H9 (cell line): Measurements from ENCODE around the gene REXO4. TPM values are rescaled to one million over a fixed set of nuclear protein-coding genes. Genes with fewer than 3 reads are reported as not detected.

Experiments used
- DNase-seq: peaks from one replicate; pipeline ENCODE4 v3.0.0-alpha.2; 2017
- H2AFZ ChIP-seq: one replicate; pipeline ENCODE4 v1.6.1; 2013; ENCODE audit warnings: mild to moderate bottlenecking, low read length, control low read depth, moderate library complexity
- H2AK5ac ChIP-seq: 2 replicates; pipeline ENCODE4 v1.6.1; 2013; ENCODE audit warnings: low read length, control low read depth, mixed read lengths; ENCODE audit not compliant: insufficient read length
- H2BK120ac ChIP-seq: one replicate; pipeline ENCODE4 v1.6.1; 2013; ENCODE audit warnings: low read depth, mild to moderate bottlenecking, low read length, control low read depth, inconsistent platforms; ENCODE audit not compliant: poor library complexity, severe bottlenecking
- H2BK12ac ChIP-seq: 2 replicates; pipeline ENCODE4 v1.6.1; 2013; ENCODE audit warnings: low read length, control low read depth, mixed read lengths, low read depth; ENCODE audit not compliant: insufficient read length
- H2BK15ac ChIP-seq: 2 replicates; pipeline ENCODE4 v1.6.1; 2013; ENCODE audit warnings: low read depth, low read length, control low read depth
- H2BK20ac ChIP-seq: one replicate; pipeline ENCODE4 v1.6.1; 2013; ENCODE audit warnings: low read depth, mild to moderate bottlenecking, low read length, control low read depth, inconsistent platforms; ENCODE audit not compliant: poor library complexity, severe bottlenecking
- H2BK5ac ChIP-seq: 2 replicates; pipeline ENCODE4 v1.6.1; 2013; ENCODE audit warnings: low read length, control low read depth, mixed read lengths; ENCODE audit not compliant: insufficient read length
- H3K14ac ChIP-seq: 2 replicates; pipeline ENCODE4 v1.6.1; 2013; ENCODE audit warnings: low read length, control low read depth; ENCODE audit not compliant: insufficient read depth
- H3K18ac ChIP-seq: 2 replicates; pipeline ENCODE4 v1.6.1; 2013; ENCODE audit warnings: low read depth, mild to moderate bottlenecking, mixed read lengths, low read length, control low read depth; ENCODE audit not compliant: insufficient read length
- H3K23ac ChIP-seq: 2 replicates; pipeline ENCODE4 v1.6.1; 2013; ENCODE audit warnings: low read length, control low read depth, mixed read lengths, low read depth; ENCODE audit not compliant: insufficient read length
- H3K23me2 ChIP-seq: 2 replicates; pipeline ENCODE4 v1.6.1; 2013; ENCODE audit warnings: low read depth, mild to moderate bottlenecking, mixed read lengths, low read length, control low read depth; ENCODE audit not compliant: insufficient read length, poor library complexity, severe bottlenecking
- H3K27ac ChIP-seq: 2 replicates; pipeline ENCODE4 v1.5.1; 2013; ENCODE audit warnings: low read length, control low read depth, mixed read lengths, low read depth; ENCODE audit not compliant: insufficient read length
- H3K27me3 ChIP-seq: 2 replicates; pipeline ENCODE4 v1.6.1; 2013; ENCODE audit warnings: low read length, control low read depth, inconsistent platforms; ENCODE audit not compliant: insufficient read depth
- H3K4ac ChIP-seq: 2 replicates; pipeline ENCODE4 v1.6.1; 2013; ENCODE audit warnings: low read depth, mild to moderate bottlenecking, control low read depth, inconsistent platforms, low read length, moderate library complexity
- H3K4me1 ChIP-seq: 2 replicates; pipeline ENCODE4 v1.6.1; 2013; ENCODE audit warnings: low read length, control low read depth, inconsistent platforms; ENCODE audit not compliant: insufficient read depth
- H3K4me2 ChIP-seq: 2 replicates; pipeline ENCODE4 v1.6.1; 2013; ENCODE audit warnings: low read length, control low read depth, mixed read lengths; ENCODE audit not compliant: insufficient read length, insufficient read depth
- H3K56ac ChIP-seq: 2 replicates; pipeline ENCODE4 v1.6.1; 2013; ENCODE audit warnings: low read depth, mild to moderate bottlenecking, mixed read lengths, low read length, control low read depth; ENCODE audit not compliant: insufficient read length
- H3K79me1 ChIP-seq: 2 replicates; pipeline ENCODE4 v1.6.1; 2013; ENCODE audit warnings: low read depth, mild to moderate bottlenecking, moderate library complexity, low read length, control low read depth, inconsistent platforms; ENCODE audit not compliant: insufficient read depth, poor library complexity, severe bottlenecking
- H3K79me2 ChIP-seq: 2 replicates; pipeline ENCODE4 v1.6.1; 2013; ENCODE audit warnings: low read length, control low read depth, inconsistent platforms; ENCODE audit not compliant: insufficient read depth
- H3K9ac ChIP-seq: 2 replicates; pipeline ENCODE4 v1.6.1; 2013; ENCODE audit warnings: low read length, control low read depth, mixed read lengths; ENCODE audit not compliant: insufficient read length; ENCODE audit errors: extremely low read depth
- H3K9me3 ChIP-seq: one replicate; pipeline ENCODE4 v1.6.1; 2013; ENCODE audit warnings: low read depth, low read length, inconsistent platforms; ENCODE audit not compliant: control insufficient read depth
- H3T11ph ChIP-seq: one replicate; pipeline ENCODE4 v1.6.1; 2013; ENCODE audit warnings: mild to moderate bottlenecking, low read length, control low read depth, inconsistent platforms
- H4K20me1 ChIP-seq: one replicate; pipeline ENCODE4 v1.6.1; 2013; ENCODE audit not compliant: control insufficient read depth, insufficient read length, insufficient read depth
- H4K5ac ChIP-seq: 2 replicates; pipeline ENCODE4 v1.6.1; 2013; ENCODE audit warnings: low read depth, mild to moderate bottlenecking, mixed read lengths, low read length, control low read depth; ENCODE audit not compliant: insufficient read length
- H4K8ac ChIP-seq: replicated peaks from 2 replicates; pipeline ENCODE4 v1.6.1; 2013; ENCODE audit warnings: low read length, control low read depth, mixed read lengths, low read depth; ENCODE audit not compliant: insufficient read length
- H4K91ac ChIP-seq: 2 replicates; pipeline ENCODE4 v1.6.1; 2013; ENCODE audit warnings: low read depth, mild to moderate bottlenecking, moderate library complexity, mixed read lengths, low read length, control low read depth; ENCODE audit not compliant: insufficient read length
- H3K27ac Mint-ChIP-seq, 3 experiments: 2 replicates in 2 of 3; 3 replicates in 1 of 3; pipeline ENCODE4 v1.8.0; 2020 to 2021; ENCODE audit warnings: mixed read lengths in 3 of 3, mild to moderate bottlenecking in 1 of 3, moderate library complexity in 1 of 3
- H3K27me3 Mint-ChIP-seq: 2 replicates; pipeline ENCODE4 v1.8.0; 2021; ENCODE audit warnings: low read depth, mild to moderate bottlenecking, moderate library complexity, mixed read lengths
- H3K36me3 Mint-ChIP-seq, 3 experiments: 2 replicates in 2 of 3; 3 replicates in 1 of 3; pipeline ENCODE4 v1.8.0; 2020 to 2021; ENCODE audit warnings: low read depth in 3 of 3, mixed read lengths in 3 of 3; ENCODE audit not compliant: insufficient read depth in 1 of 3
- H3K4me1 Mint-ChIP-seq, 2 experiments: 2 replicates each; pipeline ENCODE4 v1.8.0; 2020; ENCODE audit warnings: mixed read lengths in 2 of 2
- H3K4me3 Mint-ChIP-seq, 2 experiments: 2 replicates in 1 of 2; 3 replicates in 1 of 2; pipeline ENCODE4 v1.8.0; 2020 to 2021; ENCODE audit warnings: mild to moderate bottlenecking in 2 of 2, mixed read lengths in 2 of 2, moderate library complexity in 1 of 2
- H3K9me3 Mint-ChIP-seq, 2 experiments: 2 replicates in 1 of 2; 3 replicates in 1 of 2; pipeline ENCODE4 v1.8.0; 2020; ENCODE audit warnings: mild to moderate bottlenecking in 2 of 2, mixed read lengths in 2 of 2, moderate library complexity in 1 of 2
- CTCF ChIP-seq: fragments of 200-600 bp; sonication (generic); conservative IDR thresholded peaks from 3 replicates; pipeline ENCODE4 v1.8.0; 2021; ENCODE audit warnings: antibody characterized with exemption, mild to moderate bottlenecking
- WGBS: extraction: QIAGEN DNeasy Blood & Tissue Kit; methylation state at CpG from one replicate; pipeline ENCODE4 v1.1.7; 2013; ENCODE audit warnings: missing lambda C conversion rate, low lambda C conversion rate, mixed read lengths; ENCODE audit not compliant: insufficient read length; ENCODE audit errors: extremely low coverage; 5-methylcytosine and 5-hydroxymethylcytosine counted together
- total RNA-seq: library from RNA; stranded (reverse); gene quantifications from 2 replicates; pipeline ENCODE4 v1.2.1, GENCODE V29; 2021

Gene REXO4
- total RNA-seq, 1 experiment from 2014 or later: 35.2 TPM

- H3K4ac ChIP-seq: no peak overlapping the region
- DNase-seq: no peak
- H4K91ac ChIP-seq: no peak overlapping the region
- no peak overlapping the region for H2AFZ ChIP-seq
- H2BK15ac ChIP-seq: no peak overlapping the region
- no peak overlapping the region; a peak in 1 of 5 replicates for H3K4me3 Mint-ChIP-seq
- H3K27me3 ChIP-seq: no peaks in the 10 kb centered on the region
- H2BK120ac ChIP-seq: no peak overlapping the region
- H3K14ac ChIP-seq: no peak overlapping the region
- no CpG with 5 or more reads among the region's 19 CpGs for WGBS
- H3K18ac ChIP-seq: no peak overlapping the region
- no peak overlapping the region for H2AK5ac ChIP-seq
- no peaks in the 10 kb centered on the region for H3K27me3 Mint-ChIP-seq
- TF ChIP-seq CTCF: no peak
- H2BK20ac ChIP-seq: no peak overlapping the region
- no peak overlapping the region for H3T11ph ChIP-seq
- no peak overlapping the region for H3K27ac ChIP-seq
- no peak overlapping the region for H4K5ac ChIP-seq
- H3K4me2 ChIP-seq: no peak overlapping the region
- H3K9ac ChIP-seq: no peak overlapping the region
- H3K79me1 ChIP-seq: no peaks in the 10 kb centered on the region
- no peak overlapping the region for H4K8ac ChIP-seq
- no peaks in the 10 kb centered on the region for H3K23me2 ChIP-seq
- no peak overlapping the region for H2BK5ac ChIP-seq
- H2BK12ac ChIP-seq: no peak overlapping the region
- H3K9me3 Mint-ChIP-seq: no peaks in the 10 kb centered on the region
- H3K79me2 ChIP-seq: no peaks in the 10 kb centered on the region
- no peak overlapping the region for H3K56ac ChIP-seq
- no peak overlapping the region for H3K23ac ChIP-seq
- H4K20me1 ChIP-seq: peaks cover 4% of the 10 kb centered on the region
- peaks cover 37 to 63% (median 57%) of the 10 kb centered on the region in 3 experiments; a peak in 6 of 7 replicates for H3K36me3 Mint-ChIP-seq
- no peak overlapping the region for H3K27ac Mint-ChIP-seq
- H3K4me1 ChIP-seq: no peaks in the 10 kb centered on the region
- peaks cover 0 to 2% of the 10 kb centered on the region in 2 experiments; a peak in 1 of 4 replicates for H3K4me1 Mint-ChIP-seq
- H3K9me3 ChIP-seq: no peaks in the 10 kb centered on the region
Measured at GRCh38 chr9:133405508-133406438, 12.0 kb downstream of the REXO4 start.
